BLaER1 (cell line): ENCODE data around the gene RPL3.
A peak's percentile ranks its signal among the peaks of the same experiment; 100 is the strongest.

Source experiments
- H3K27ac ChIP-seq: shearing (Covaris generic); formaldehyde crosslinking; 2 replicates; pipeline ENCODE4 v1.8.1; 2022
- H3K27me3 ChIP-seq: shearing (Covaris generic); formaldehyde crosslinking; 2 replicates; pipeline ENCODE4 v1.8.1; 2022
- H3K36me3 ChIP-seq: shearing (Covaris generic); formaldehyde crosslinking; 2 replicates; pipeline ENCODE4 v1.8.1; 2022
- H3K4me1 ChIP-seq: shearing (Covaris generic); formaldehyde crosslinking; 2 replicates; pipeline ENCODE4 v1.8.1; 2022
- H3K4me2 ChIP-seq: shearing (Covaris generic); formaldehyde crosslinking; 2 replicates; pipeline ENCODE4 v1.8.1; 2022
- H3K4me3 ChIP-seq: shearing (Covaris generic); formaldehyde crosslinking; 2 replicates; pipeline ENCODE4 v1.8.1; 2022
- H3K9ac ChIP-seq: shearing (Covaris generic); formaldehyde crosslinking; 2 replicates; pipeline ENCODE4 v1.8.1; 2022
- H3K9me3 ChIP-seq: shearing (Covaris generic); formaldehyde crosslinking; 2 replicates; pipeline ENCODE4 v1.8.1; 2022
- H4K20me1 ChIP-seq: shearing (Covaris generic); formaldehyde crosslinking; 2 replicates; pipeline ENCODE4 v1.8.1; 2022
- Cebpa-rat ChIP-seq: shearing (Covaris generic); IDR thresholded peaks from 2 replicates; pipeline ENCODE4 v1.8.1; 2022

RPL3 gene

DNA sequence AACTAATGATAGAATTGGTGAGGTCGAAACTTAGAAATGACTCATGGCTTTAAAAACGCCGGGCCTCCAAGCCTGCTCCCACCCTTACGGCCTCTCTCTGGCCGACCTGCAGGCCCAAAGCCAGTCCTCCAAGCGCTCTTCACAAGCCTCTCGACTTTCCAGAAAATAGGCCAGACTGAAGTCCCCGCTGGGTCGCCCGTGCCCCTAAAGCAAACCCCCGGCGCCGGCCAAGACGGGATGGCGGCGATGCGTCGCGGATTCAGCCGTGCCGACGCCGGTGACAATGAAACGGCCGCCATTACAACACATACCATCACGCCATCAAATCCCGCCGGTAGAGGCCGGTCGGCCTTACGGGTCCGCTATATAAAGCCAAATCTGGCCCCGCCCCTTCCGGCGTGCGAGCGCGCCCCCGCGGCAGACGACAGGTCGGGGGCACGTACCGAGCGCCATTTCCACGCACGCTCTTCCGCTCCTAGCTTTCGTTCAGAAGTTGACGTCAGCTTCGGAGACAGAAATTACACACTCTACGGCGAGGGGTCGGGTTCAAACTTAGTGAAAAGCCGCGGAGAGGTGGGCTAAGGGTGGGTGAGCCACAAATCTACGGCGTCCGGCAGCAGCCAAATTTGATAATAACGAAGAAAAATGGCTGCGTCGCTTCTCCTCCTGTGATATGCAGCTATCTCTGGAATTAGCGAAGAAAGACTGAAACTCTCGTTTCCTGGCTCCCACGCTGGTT, at the start of gene RPL3:
TSS of gene RPL3 (minus strand) at position 340 of the 739 bp plus-strand sequence. CDS start at position 314, 26 bp downstream.
- H3K27me3 ChIP-seq: no peaks in the 10 kb centered on the region
- peaks cover 42% of the 10 kb centered on the region for H3K36me3 ChIP-seq
- peak within 1 kb of the TSS; percentile 99 for H3K9ac ChIP-seq
- TF ChIP-seq Cebpa-rat: no peak
- peaks cover 46% of the 10 kb centered on the region for H3K4me1 ChIP-seq
- H3K9me3 ChIP-seq: no peaks in the 10 kb centered on the region
- peak within 1 kb of the TSS; percentile 98 for H3K27ac ChIP-seq
- H3K4me2 ChIP-seq: peak within 1 kb of the TSS; percentile 96
- peak within 1 kb of the TSS; percentile 87 for H3K4me3 ChIP-seq
- peaks cover 48% of the 10 kb centered on the region for H4K20me1 ChIP-seq

DNA sequence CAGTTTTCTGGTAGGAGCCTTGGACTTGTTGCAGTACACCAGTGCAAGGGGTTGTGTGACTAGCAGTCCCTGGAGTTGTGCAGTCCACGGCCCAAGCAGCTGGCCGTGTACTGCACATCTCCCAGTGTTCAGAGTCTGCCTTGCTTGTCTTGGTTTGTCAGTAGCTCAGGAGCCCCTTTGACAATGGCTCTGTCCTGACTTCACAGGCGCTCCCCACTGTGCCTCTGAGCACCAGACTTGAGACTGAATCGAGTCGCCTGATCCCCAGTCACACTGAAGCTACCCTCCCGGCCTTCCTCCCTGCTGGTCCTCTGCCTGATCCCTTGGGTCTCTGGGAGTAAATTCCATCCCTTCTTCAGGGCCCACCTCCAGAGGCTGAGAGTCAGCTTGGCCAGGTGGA, 49.8 kb upstream of the RPL3 start:
- Histone ChIP-seq H3K4me3 (peak overlapping the region; percentile 43), H4K20me1 (peaks cover 4% of the 10 kb centered on the region; the same call in 1 of the 2 replicates), H3K27ac (peak overlapping the region; percentile 88), H3K9ac (peak overlapping the region; percentile 70), H3K4me2 (peak overlapping the region; percentile 86), H3K27me3 (no peaks in the 10 kb centered on the region), H3K9me3 (peaks cover 16% of the 10 kb centered on the region), H3K4me1 (peaks cover 90% of the 10 kb centered on the region), H3K36me3 (peaks cover 23% of the 10 kb centered on the region)
- no peak for TF ChIP-seq Cebpa-rat

DNA sequence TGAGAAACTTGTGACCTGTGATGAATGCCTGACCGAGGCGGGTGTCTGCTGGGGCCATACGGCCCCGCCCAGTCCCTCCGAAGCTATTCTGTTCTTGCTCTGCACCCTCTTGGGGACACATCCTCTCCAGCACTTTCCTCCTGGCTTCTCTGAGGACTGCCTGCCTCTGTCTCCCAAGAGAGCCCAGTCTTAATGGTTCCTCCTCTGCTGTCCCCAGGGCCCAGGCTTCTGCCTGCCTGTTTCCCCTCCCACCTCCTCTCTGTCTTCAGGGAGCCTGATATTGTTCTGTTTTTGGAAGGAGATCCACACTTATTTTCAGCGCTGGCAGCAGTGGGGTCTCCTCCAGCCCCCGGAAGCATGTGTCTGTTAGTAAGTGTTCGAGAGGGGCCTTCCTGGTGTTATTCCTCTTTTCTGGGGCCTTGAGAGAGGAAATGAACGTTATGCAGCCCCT, 49.1 kb upstream of the RPL3 start:
- Histone ChIP-seq H3K36me3 (peaks cover 16% of the 10 kb centered on the region), H3K4me1 (peaks cover 90% of the 10 kb centered on the region), H3K27ac (peak overlapping the region; percentile 88), H3K9ac (peak overlapping the region; percentile 70), H4K20me1 (peaks cover 11% of the 10 kb centered on the region; the same call in 1 of the 2 replicates), H3K27me3 (no peaks in the 10 kb centered on the region), H3K4me3 (peak overlapping the region; percentile 32), H3K9me3 (peaks cover 16% of the 10 kb centered on the region), H3K4me2 (peak overlapping the region; percentile 86)
- no peak for TF ChIP-seq Cebpa-rat

DNA sequence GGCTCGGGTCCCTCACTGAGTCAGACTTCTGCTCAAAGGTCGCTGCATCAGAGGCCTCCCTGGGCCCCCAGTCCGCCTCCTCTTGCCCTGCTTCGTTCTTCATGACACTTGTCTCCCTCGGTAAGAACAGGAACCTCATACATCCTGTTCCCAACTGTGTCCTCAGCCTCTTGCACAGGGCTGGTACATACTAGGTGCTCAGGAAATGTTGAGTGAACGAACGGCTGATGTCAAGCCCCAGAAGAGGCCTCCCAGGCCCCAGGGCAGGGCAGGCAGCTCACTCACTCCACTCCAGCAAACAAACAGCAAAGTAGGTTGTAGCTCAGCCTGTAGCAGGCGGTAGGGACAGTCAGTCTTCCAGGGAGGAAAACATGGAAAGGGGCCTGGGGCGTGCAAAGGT, 47.6 kb upstream of the RPL3 start:
- no peaks in the 10 kb centered on the region for H3K27me3 ChIP-seq
- peak overlapping the region; percentile 88 for H3K27ac ChIP-seq
- H3K9ac ChIP-seq: peak overlapping the region; percentile 72
- TF ChIP-seq Cebpa-rat: no peak
- H3K36me3 ChIP-seq: peaks cover 7% of the 10 kb centered on the region
- peaks cover 8% of the 10 kb centered on the region for H3K9me3 ChIP-seq
- peaks cover 95% of the 10 kb centered on the region for H3K4me1 ChIP-seq
- peak overlapping the region; percentile 86 for H3K4me2 ChIP-seq
- H4K20me1 ChIP-seq: peaks cover 21% of the 10 kb centered on the region; the same call in 1 of the 2 replicates
- peak overlapping the region; percentile 32 for H3K4me3 ChIP-seq

DNA sequence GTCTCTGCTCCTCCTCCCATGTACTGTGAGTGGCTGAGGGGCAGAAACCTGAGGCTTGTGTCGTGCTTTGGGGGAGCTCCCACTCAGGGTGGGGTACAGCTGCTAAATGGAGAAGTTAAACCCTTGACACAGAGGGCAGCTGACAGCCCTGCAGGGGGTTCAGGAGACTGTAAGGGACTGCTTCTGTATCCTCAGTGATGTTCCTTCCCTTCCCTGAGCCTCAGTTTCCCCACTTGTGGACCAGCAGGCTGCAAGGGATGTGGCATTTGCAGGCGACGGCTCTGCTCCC, 46.0 kb upstream of the RPL3 start:
- TF ChIP-seq Cebpa-rat: no peak
- peaks cover 100% of the 10 kb centered on the region for H3K4me1 ChIP-seq
- H3K36me3 ChIP-seq: peaks cover 3% of the 10 kb centered on the region; the same call in 1 of the 2 replicates
- H4K20me1 ChIP-seq: peaks cover 34% of the 10 kb centered on the region
- peak overlapping the region; percentile 86 for H3K4me2 ChIP-seq
- no peaks in the 10 kb centered on the region for H3K27me3 ChIP-seq
- H3K9me3 ChIP-seq: no peaks in the 10 kb centered on the region
- peak overlapping the region; percentile 72 for H3K9ac ChIP-seq
- no peak overlapping the region for H3K4me3 ChIP-seq
- peak overlapping the region; percentile 88 for H3K27ac ChIP-seq

DNA sequence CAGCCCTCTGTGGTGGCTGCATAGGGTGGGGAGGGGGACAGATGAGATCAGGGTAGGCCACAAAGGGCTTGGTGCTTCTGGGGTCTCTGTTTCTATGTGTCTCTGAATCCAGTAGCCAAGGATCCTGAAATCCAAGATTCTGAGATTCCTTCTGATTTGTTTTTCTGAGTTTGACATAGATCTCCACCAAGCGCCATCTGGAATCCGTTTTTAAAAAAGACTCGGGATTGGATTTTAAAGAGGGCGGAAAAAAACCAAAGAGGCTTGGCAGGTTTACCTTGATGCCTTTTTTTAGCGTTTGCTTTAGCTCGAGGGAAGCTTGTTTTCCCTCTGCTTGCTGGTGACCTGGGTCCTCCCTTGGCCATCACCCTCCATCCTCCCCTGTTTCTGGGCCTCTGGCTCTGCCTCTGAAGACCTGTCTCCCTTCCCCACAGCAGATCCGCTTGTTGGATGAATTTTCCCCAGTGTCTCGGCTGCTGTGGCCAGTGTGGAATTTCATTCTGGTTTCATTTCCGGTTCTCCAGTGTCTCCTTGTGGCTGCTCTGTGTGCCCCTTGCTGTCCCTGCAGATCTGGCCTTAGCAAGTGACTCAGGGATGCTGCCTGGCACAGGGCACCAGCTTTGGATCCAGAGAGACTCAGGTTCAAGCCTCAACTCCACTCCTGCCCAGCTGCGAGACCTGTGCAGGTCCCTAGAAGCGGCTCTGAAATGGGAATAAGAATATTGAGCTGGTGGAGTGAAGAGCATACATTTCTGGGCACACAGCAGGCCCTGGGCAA, 45.5 kb upstream of the RPL3 start:
- Histone ChIP-seq H4K20me1 (peaks cover 40% of the 10 kb centered on the region), H3K4me3 (no peak overlapping the region), H3K9me3 (no peaks in the 10 kb centered on the region), H3K36me3 (peaks cover 9% of the 10 kb centered on the region; the same call in 1 of the 2 replicates), H3K4me2 (peak overlapping the region; percentile 86), H3K4me1 (peaks cover 100% of the 10 kb centered on the region), H3K9ac (peak overlapping the region; percentile 72), H3K27ac (peak overlapping the region; percentile 88), H3K27me3 (no peaks in the 10 kb centered on the region)
- TF ChIP-seq Cebpa-rat: no peak

DNA sequence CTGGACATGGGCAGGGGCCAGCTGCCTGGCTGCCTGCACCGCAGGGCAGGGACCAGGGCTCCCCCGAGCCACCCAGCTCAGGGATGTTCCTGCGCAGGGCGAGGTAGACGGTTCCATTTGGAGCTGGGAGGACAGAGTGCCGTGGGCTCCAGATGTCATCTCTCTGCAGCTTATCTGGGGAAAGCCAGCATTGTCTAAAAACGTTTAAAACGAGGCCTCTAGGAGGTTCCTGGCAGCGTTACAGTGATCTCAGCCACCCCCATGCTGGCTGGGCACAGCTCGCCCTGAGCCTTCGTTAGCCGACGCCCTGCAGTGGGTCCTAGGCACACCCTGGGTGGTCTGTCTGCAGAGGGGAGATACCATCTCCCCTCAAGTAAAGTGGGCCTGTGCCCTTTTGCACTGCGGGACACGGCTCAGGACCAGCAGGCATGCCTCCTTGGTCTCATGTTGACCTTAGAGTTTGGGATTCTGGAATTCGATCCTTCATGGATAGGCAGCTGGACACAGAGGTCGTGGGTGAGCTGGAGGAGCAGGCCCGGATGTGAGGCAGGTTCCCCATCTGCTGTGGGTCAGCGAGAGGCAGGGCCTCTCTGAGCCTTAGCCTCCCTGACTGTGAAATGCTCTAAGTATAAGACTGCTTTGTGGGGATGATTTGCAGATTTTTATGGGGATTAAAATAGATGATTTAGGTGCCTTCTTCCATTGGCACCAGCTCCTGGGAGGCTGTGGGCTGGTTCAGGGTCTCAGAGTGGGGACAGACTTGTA, 44.5 kb upstream of the RPL3 start:
- Histone ChIP-seq H3K9me3 (no peaks in the 10 kb centered on the region), H3K4me3 (no peak overlapping the region), H3K27ac (peak overlapping the region; percentile 88), H3K36me3 (peaks cover 18% of the 10 kb centered on the region), H3K27me3 (no peaks in the 10 kb centered on the region), H3K9ac (peak overlapping the region; percentile 72), H3K4me1 (peaks cover 100% of the 10 kb centered on the region), H3K4me2 (peak overlapping the region; percentile 86), H4K20me1 (peaks cover 49% of the 10 kb centered on the region)
- no peak for TF ChIP-seq Cebpa-rat

DNA sequence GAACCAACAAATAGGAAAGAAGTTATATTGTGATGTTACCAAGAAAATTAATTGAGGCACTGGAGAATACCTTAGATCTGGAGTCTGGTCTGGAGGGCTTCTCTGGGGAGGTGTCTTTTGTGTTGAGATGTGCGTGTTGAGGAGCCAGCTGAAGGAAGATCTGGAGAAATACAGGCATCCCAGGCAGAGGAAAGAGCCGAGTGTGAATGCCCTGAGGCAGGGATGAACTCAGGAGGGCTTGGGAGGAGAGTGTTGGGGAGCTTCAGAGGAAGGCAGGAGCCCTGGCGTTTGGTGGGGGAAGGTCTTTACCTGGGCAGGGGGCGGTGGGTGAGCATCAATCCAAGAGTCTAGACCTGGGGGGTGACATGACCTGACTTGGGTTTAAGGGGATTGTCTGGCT, 43.5 kb upstream of the RPL3 start:
- Histone ChIP-seq H3K4me1 (peaks cover 96% of the 10 kb centered on the region), H3K36me3 (peaks cover 26% of the 10 kb centered on the region), H3K4me2 (peak overlapping the region; percentile 86), H3K4me3 (no peak overlapping the region), H3K9ac (peak overlapping the region; percentile 72; the same call in 1 of the 2 replicates), H4K20me1 (peaks cover 55% of the 10 kb centered on the region), H3K27ac (peak overlapping the region; percentile 88), H3K9me3 (no peaks in the 10 kb centered on the region), H3K27me3 (no peaks in the 10 kb centered on the region)
- no peak for TF ChIP-seq Cebpa-rat

DNA sequence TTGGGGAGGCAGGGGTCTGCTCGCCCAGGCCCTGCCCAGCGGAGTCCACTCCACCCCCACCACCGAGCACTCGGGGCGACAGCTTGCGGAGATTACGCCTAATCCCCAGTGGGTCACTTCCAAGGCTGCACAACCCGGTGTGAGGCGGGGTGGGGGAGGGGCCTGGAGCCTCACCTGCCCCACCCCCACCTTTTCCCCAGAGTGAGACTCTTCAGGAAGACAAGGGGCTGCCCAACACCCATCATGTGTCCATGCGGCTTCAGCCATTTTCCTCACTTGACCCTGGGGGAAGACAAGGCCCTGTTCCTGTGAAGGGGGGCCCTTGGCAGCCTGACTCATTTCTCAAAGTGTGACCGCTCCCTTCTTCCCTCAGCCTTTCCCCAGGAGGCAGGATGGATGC, 42.8 kb upstream of the RPL3 start:
- H4K20me1 ChIP-seq: peaks cover 57% of the 10 kb centered on the region
- peak overlapping the region; percentile 88 for H3K27ac ChIP-seq
- H3K27me3 ChIP-seq: no peaks in the 10 kb centered on the region
- H3K4me2 ChIP-seq: peak overlapping the region; percentile 86
- peak overlapping the region; percentile 72 for H3K9ac ChIP-seq
- H3K36me3 ChIP-seq: peaks cover 26% of the 10 kb centered on the region
- peaks cover 91% of the 10 kb centered on the region for H3K4me1 ChIP-seq
- no peaks in the 10 kb centered on the region for H3K9me3 ChIP-seq
- H3K4me3 ChIP-seq: no peak overlapping the region
- TF ChIP-seq Cebpa-rat: no peak
